Liver (tissue), 9 donors: ENCODE results near the gene NOC2L. TPM values are rescaled to one million over a fixed set of nuclear protein-coding genes. Genes with fewer than 3 reads are reported as not detected.

Source experiments
- DNase-seq: peaks from one replicate; pipeline ENCODE4 v3.0.0-alpha.2; 2017; ENCODE audit warnings: low spot score
- H3K27ac ChIP-seq, 2 donors: one replicate each; pipeline ENCODE4 v1.7.0; 2013; ENCODE audit warnings: inconsistent platforms in 2 of 2, low read length in 2 of 2, control low read depth in 1 of 2, low read depth in 1 of 2, mild to moderate bottlenecking in 1 of 2
- H3K27me3 ChIP-seq, 4 donors: one replicate each; pipeline versions ENCODE4 v1.6.1 to v1.7.0; 2013; ENCODE audit warnings: low read length in 3 of 4, inconsistent platforms in 1 of 4, mild to moderate bottlenecking in 1 of 4, moderate library complexity in 1 of 4; ENCODE audit not compliant: control insufficient read depth in 4 of 4, insufficient read depth in 4 of 4
- H3K36me3 ChIP-seq, 4 donors: one replicate each; pipeline versions ENCODE4 v1.6.1 to v1.7.0; 2013; ENCODE audit warnings: low read length in 3 of 4, mild to moderate bottlenecking in 3 of 4, low read depth in 1 of 4, moderate library complexity in 1 of 4; ENCODE audit not compliant: control insufficient read depth in 4 of 4, insufficient read depth in 3 of 4
- H3K4me1 ChIP-seq, 4 donors: one replicate each; pipeline versions ENCODE4 v1.6.1 to v1.7.0; 2013; ENCODE audit warnings: low read length in 3 of 4, mild to moderate bottlenecking in 3 of 4, moderate library complexity in 1 of 4; ENCODE audit not compliant: control insufficient read depth in 4 of 4, insufficient read depth in 4 of 4
- H3K4me3 ChIP-seq, 3 donors: one replicate each; pipeline versions ENCODE4 v1.6.1 to v1.7.0; 2013; ENCODE audit warnings: low read length in 3 of 3, control low read depth in 1 of 3, low read depth in 1 of 3, mild to moderate bottlenecking in 1 of 3
- H3K9ac ChIP-seq, 2 donors: one replicate each; pipeline ENCODE4 v1.7.0; 2013; ENCODE audit warnings: low read length in 2 of 2, mild to moderate bottlenecking in 2 of 2, moderate library complexity in 2 of 2, control low read depth in 1 of 2, low read depth in 1 of 2
- H3K9me3 ChIP-seq, 4 donors: one replicate each; pipeline versions ENCODE4 v1.6.1 to v1.7.0; 2013; ENCODE audit warnings: low read length in 3 of 4; ENCODE audit not compliant: control insufficient read depth in 4 of 4
- EGR1 ChIP-seq, 2 donors: IDR thresholded peaks; 2 replicates each; pipeline ENCODE4 v1.6.1; 2016 to 2018; ENCODE audit warnings: antibody characterized with exemption in 2 of 2, low read depth in 2 of 2
- FOXA1 ChIP-seq: IDR thresholded peaks from 2 replicates; pipeline ENCODE4 v1.6.1; 2016; ENCODE audit warnings: antibody characterized with exemption
- FOXA2 ChIP-seq: IDR thresholded peaks from 2 replicates; pipeline ENCODE4 v1.6.1; 2016; ENCODE audit warnings: antibody characterized with exemption
- GABPA ChIP-seq, 2 donors: IDR thresholded peaks in 1 of 2; conservative IDR thresholded peaks in 1 of 2; 2 replicates each; pipeline ENCODE4 v1.6.1; 2016; ENCODE audit warnings: antibody characterized with exemption in 2 of 2, mild to moderate bottlenecking in 1 of 2, moderate library complexity in 1 of 2
- HNF4A ChIP-seq, 2 donors: conservative IDR thresholded peaks; 2 replicates each; pipeline ENCODE4 v1.6.1; 2016; ENCODE audit warnings: antibody characterized with exemption in 2 of 2, mild to moderate bottlenecking in 2 of 2
- HNF4G ChIP-seq: IDR thresholded peaks from 2 replicates; pipeline ENCODE4 v1.6.1; 2016; ENCODE audit warnings: antibody characterized with exemption
- JUND ChIP-seq, 2 donors: IDR thresholded peaks; 2 replicates each; pipeline ENCODE4 v1.6.1; 2016; ENCODE audit warnings: antibody characterized with exemption in 2 of 2
- NR2F2 ChIP-seq: IDR thresholded peaks from 2 replicates; pipeline ENCODE4 v1.6.1; 2016; ENCODE audit warnings: antibody characterized with exemption
- RAD21 ChIP-seq, 2 donors: IDR thresholded peaks; 2 replicates each; pipeline ENCODE4 v1.6.1; 2016; ENCODE audit warnings: antibody characterized with exemption in 2 of 2, mild to moderate bottlenecking in 2 of 2
- RXRA ChIP-seq, 2 donors: IDR thresholded peaks; 2 replicates each; pipeline ENCODE4 v1.6.1; 2017 to 2018; ENCODE audit warnings: antibody characterized with exemption in 2 of 2, mild to moderate bottlenecking in 1 of 2
- SP1 ChIP-seq: IDR thresholded peaks from 2 replicates; pipeline ENCODE4 v1.6.1; 2018; ENCODE audit warnings: antibody characterized with exemption, mild to moderate bottlenecking
- TAF1 ChIP-seq: conservative IDR thresholded peaks from 2 replicates; pipeline ENCODE4 v1.6.1; 2016; ENCODE audit warnings: antibody characterized with exemption, mild to moderate bottlenecking
- YY1 ChIP-seq: IDR thresholded peaks from 2 replicates; pipeline ENCODE4 v1.6.1; 2016; ENCODE audit warnings: antibody characterized with exemption, mild to moderate bottlenecking
- WGBS: extraction: QIAGEN DNeasy Blood & Tissue Kit; methylation state at CpG from one replicate; pipeline ENCODE4 v1.1.7; 2013; 5-methylcytosine and 5-hydroxymethylcytosine counted together
- polyA plus RNA-seq, 2 donors: library from polyadenylated mRNA; stranded (reverse) in 1 of 2; unstranded in 1 of 2; fragments of 200-250 nt in 1 of 2; fragments of >200 nt in 1 of 2; fragmentation: Nextera tagmentation in 1 of 2; extraction: Ambion mirVana in 1 of 2; gene quantifications; one replicate each; pipeline versions ENCODE4 v1.2.1 to v1.2.3, GENCODE V29; 2013 to 2015
- total RNA-seq, 2 donors: library from RNA; depleted of rRNA; stranded (reverse); fragments of >200 nt; gene quantifications; one replicate each; pipeline ENCODE4 v1.2.3, GENCODE V29; 2014
- TF ChIP-seq, protein P1 (sequence below): fragments of 150-350 bp; IDR thresholded peaks from 2 replicates; pipeline ENCODE4 v1.5.1; 2017; ENCODE audit warnings: improper control_type of control experiment, low read depth, low read length; ENCODE audit not compliant: missing input control
- TF ChIP-seq, protein P2 (sequence below): IDR thresholded peaks from 2 replicates; pipeline ENCODE4 v1.6.1; 2016; ENCODE audit warnings: antibody characterized with exemption
- TF ChIP-seq, protein P3 (sequence below): IDR thresholded peaks from 2 replicates; pipeline ENCODE4 v1.6.1; 2016; ENCODE audit warnings: antibody characterized with exemption, mild to moderate bottlenecking
- TF ChIP-seq, protein P4 (sequence below): IDR thresholded peaks from 2 replicates; pipeline ENCODE4 v1.6.1; 2016; ENCODE audit warnings: antibody characterized with exemption
- TF ChIP-seq, protein P5 (sequence below): IDR thresholded peaks from 2 replicates; pipeline ENCODE4 v1.6.1; 2016; ENCODE audit warnings: antibody characterized with exemption
- donor health status: healthy.
- donor health status: healthy.
- donor health status: healthy.
- donor health status: healthy.
- donor health status: healthy.

NOC2L gene
- total and polyA plus RNA-seq, 4 donors, result 17.1 to 34.5 (median 30.0) TPM

DNA sequence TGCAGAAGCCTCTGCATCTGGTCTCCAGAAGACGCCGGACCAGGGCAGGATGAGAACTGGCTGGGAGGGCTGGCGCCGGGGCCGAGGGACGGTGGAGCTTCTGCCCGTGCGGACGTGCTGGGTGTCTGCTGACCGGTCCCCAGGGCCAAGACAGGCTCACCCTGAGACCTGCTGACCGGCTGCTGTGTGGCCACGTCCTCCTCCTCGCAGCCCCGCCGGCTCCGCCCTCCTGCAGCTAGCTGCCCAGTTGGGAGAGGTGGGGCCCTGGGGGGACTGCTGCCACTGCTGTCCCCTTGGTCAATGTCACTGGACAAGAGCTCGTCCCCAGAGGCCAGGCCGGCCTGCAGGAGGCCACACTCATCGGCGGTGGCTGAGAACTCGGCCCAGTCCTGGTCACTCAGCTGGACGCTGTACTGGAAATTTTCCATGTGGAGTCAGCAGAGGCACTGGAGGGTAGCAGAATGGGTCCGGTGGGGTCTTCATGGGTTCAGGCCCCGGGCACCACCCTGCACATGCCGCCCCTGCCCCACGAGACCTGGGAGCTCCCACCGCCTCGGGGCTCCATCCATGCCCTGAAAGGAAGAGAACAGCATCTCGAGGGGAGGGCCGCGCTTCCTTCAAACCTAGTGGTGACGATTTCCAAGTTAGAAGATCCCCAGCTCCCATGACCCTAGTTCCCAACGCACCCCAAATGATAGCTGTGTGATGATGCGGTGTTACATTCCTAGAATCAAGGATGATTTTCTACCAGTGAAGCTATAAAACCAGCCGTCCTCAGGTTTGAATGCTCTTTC, 21.7 kb upstream of the NOC2L start:
- no peak for DNase-seq
- Histone ChIP-seq H3K4me3 (no peak overlapping the region), H3K36me3 (no peaks in the 10 kb centered on the region), H3K27me3 (peaks cover 0 to 6% (median 2%) of the 10 kb centered on the region in 4 donors), H3K4me1 (peaks cover 0 to 5% (median 2%) of the 10 kb centered on the region in 4 donors), H3K9me3 (no peaks in the 10 kb centered on the region), H3K9ac (no peak overlapping the region), H3K27ac (no peak overlapping the region)
- 67% methylated on average over 35 of the region's 35 CpGs for WGBS
- TF ChIP-seq, protein P1, sequence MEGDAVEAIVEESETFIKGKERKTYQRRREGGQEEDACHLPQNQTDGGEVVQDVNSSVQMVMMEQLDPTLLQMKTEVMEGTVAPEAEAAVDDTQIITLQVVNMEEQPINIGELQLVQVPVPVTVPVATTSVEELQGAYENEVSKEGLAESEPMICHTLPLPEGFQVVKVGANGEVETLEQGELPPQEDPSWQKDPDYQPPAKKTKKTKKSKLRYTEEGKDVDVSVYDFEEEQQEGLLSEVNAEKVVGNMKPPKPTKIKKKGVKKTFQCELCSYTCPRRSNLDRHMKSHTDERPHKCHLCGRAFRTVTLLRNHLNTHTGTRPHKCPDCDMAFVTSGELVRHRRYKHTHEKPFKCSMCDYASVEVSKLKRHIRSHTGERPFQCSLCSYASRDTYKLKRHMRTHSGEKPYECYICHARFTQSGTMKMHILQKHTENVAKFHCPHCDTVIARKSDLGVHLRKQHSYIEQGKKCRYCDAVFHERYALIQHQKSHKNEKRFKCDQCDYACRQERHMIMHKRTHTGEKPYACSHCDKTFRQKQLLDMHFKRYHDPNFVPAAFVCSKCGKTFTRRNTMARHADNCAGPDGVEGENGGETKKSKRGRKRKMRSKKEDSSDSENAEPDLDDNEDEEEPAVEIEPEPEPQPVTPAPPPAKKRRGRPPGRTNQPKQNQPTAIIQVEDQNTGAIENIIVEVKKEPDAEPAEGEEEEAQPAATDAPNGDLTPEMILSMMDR, result no peak
- TF ChIP-seq, protein P2, sequence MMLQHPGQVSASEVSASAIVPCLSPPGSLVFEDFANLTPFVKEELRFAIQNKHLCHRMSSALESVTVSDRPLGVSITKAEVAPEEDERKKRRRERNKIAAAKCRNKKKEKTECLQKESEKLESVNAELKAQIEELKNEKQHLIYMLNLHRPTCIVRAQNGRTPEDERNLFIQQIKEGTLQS, result no peak
- TF ChIP-seq, protein P3, sequence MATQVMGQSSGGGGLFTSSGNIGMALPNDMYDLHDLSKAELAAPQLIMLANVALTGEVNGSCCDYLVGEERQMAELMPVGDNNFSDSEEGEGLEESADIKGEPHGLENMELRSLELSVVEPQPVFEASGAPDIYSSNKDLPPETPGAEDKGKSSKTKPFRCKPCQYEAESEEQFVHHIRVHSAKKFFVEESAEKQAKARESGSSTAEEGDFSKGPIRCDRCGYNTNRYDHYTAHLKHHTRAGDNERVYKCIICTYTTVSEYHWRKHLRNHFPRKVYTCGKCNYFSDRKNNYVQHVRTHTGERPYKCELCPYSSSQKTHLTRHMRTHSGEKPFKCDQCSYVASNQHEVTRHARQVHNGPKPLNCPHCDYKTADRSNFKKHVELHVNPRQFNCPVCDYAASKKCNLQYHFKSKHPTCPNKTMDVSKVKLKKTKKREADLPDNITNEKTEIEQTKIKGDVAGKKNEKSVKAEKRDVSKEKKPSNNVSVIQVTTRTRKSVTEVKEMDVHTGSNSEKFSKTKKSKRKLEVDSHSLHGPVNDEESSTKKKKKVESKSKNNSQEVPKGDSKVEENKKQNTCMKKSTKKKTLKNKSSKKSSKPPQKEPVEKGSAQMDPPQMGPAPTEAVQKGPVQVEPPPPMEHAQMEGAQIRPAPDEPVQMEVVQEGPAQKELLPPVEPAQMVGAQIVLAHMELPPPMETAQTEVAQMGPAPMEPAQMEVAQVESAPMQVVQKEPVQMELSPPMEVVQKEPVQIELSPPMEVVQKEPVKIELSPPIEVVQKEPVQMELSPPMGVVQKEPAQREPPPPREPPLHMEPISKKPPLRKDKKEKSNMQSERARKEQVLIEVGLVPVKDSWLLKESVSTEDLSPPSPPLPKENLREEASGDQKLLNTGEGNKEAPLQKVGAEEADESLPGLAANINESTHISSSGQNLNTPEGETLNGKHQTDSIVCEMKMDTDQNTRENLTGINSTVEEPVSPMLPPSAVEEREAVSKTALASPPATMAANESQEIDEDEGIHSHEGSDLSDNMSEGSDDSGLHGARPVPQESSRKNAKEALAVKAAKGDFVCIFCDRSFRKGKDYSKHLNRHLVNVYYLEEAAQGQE, result no peak
- TF ChIP-seq FOXA2 (no peak), JUND (IDR thresholded peaks at IDR 0.05) (no peak), RAD21 (IDR thresholded peaks at IDR 0.05) (no peak), YY1 (no peak), HNF4A (conservative IDR thresholded peaks at IDR 0.05) (no peak), TAF1 (no peak), GABPA (IDR thresholded peaks at IDR 0.05 in 1 of 2, conservative IDR thresholded peaks at IDR 0.05 in 1 of 2) (no peak), SP1 (no peak), FOXA1 (no peak), HNF4G (no peak), RXRA (IDR thresholded peaks at IDR 0.05) (no peak), NR2F2 (no peak), EGR1 (IDR thresholded peaks at IDR 0.05; ENCODE audit: low read depth in 2 of 2) (no peak)
- TF ChIP-seq, protein P4, sequence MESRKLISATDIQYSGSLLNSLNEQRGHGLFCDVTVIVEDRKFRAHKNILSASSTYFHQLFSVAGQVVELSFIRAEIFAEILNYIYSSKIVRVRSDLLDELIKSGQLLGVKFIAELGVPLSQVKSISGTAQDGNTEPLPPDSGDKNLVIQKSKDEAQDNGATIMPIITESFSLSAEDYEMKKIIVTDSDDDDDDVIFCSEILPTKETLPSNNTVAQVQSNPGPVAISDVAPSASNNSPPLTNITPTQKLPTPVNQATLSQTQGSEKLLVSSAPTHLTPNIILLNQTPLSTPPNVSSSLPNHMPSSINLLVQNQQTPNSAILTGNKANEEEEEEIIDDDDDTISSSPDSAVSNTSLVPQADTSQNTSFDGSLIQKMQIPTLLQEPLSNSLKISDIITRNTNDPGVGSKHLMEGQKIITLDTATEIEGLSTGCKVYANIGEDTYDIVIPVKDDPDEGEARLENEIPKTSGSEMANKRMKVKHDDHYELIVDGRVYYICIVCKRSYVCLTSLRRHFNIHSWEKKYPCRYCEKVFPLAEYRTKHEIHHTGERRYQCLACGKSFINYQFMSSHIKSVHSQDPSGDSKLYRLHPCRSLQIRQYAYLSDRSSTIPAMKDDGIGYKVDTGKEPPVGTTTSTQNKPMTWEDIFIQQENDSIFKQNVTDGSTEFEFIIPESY, result no peak
- TF ChIP-seq, protein P5, sequence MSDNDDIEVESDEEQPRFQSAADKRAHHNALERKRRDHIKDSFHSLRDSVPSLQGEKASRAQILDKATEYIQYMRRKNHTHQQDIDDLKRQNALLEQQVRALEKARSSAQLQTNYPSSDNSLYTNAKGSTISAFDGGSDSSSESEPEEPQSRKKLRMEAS, result no peak
